Hematopoietic multipotent progenitor cell treated with erythropoietin and hydrocortisone succinate and interleukin-3 and kit ligand, for 8 days (in vitro differentiated cells): ENCODE data around the gene ARHGEF16.

Source experiments
- DNase-seq: peaks from one replicate; pipeline ENCODE4 v3.0.0-alpha.2; 2015

ARHGEF16 gene

DNA sequence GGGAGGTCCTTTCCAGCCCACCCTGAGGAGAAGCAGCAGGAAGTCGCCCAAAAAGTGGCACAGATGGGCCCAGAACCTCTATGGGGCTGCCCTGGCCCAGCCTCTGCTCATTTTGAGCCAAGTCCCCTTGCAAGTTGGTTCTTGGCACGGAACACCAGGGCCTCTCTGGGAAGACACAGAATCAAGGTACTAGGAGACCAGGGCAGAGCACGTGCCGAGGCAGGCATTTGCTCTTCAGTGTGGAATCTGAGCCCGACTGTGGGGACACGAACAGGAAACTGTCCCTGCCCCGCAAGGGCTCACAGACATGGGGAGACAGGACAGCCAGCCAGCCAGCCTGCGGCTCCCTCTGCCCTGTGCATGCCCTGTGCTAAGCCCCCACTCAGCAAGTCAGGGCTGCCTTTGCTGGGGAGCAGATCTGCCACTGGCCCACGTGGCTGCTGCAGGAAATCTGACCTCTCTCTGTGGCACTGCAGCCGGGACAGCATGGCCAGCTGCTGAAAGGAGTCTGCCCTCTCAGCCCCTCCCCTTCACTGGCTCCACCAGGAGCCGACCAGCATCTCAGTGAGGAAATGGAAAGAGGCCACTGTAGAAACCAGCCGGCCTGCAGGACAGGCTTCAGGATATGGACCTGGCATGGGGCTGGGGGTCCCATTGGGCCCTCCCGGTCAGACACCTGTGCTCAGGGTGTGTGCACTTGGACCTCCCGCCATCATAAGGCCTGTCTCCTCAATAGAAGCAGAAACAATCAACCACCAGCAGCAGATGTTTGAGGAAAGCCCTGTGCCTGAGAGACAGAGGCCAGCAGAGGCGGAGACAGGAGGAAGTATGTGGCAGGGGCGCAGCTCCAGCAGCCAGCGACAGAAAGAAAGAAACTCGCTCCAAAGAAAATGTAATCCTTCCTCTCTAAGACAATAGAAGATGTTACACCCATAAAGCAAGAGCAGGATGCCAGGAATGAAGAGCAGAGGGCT lies 3.7 kb downstream of the ARHGEF16 start:
- no peak for DNase-seq

DNA sequence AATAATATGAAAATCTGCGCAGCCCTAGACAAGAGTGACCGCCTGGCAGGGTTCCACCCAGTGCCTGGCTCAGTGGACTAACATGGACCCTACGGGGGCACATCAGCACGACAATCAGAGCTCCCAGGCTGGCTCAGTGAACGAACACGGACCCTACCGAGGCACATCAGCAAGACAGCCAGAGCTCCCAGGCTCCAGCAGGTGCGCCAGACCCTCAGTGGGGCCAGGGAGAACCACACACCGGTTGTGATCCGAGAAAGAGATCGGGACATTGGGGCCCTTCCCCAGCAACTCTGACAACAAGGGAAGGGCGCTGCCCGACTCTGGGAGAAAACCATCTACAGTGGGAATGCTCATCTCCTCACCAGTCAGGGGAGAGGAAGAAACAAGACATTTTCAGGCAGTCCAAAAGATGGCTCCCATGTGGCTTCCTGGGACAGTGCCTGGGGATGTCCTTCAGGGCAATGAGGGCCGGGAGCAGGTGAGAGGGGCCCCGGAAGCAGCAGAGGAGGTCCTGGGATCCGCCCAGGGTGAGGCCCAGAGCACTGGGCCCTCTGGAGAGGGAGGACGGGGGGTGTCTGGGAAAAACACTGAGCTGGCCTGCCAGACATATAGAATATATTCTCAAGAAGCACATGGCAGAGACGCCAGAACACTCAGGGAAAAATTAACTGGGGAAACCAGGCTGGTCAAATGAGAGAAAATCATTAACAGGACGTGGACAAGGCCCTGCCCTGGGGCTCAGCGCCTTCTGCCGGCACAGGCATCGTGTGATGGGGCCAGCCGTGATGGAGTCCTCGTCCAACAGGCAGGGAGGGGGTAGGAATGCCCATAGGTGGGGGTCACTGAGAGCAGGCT lies 4.8 kb downstream of the ARHGEF16 start:
- DNase-seq, result no peak

DNA sequence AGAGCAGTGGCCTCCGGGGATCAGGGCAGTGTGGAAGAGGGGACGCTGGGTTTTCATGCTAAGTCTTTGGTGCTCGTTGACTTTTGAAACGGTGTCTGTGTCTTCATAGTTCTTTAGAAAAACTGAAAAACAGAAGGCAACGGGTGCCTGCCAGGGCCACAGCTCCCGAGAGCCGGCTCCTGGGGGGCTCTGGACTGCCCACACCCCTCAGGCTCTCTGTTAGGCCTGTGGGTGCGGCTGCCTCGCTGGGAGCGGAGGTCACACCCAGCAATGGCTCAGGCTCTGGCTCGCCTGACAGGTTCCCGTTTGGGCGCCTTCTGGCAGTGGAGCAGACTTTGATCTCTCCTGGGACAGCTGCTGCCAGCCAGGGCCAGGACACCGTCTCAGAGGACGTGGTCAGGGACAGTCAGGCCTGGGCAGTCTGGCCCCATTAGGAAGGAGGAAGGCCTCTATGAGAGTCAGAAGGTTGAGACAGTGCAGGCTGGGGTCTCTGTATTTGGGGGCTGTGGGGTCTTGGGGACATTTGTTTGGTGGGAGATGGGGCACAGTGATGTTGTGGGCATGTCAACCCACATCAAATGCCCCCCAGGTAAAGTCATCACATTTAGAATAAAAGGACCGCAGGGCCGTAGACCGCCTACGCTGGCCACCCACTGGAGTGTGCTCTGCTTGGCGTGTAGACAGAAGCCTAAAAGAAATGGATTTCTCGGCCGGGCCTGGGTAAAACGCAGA lies 5.6 kb downstream of the ARHGEF16 start:
- no peak for DNase-seq

DNA sequence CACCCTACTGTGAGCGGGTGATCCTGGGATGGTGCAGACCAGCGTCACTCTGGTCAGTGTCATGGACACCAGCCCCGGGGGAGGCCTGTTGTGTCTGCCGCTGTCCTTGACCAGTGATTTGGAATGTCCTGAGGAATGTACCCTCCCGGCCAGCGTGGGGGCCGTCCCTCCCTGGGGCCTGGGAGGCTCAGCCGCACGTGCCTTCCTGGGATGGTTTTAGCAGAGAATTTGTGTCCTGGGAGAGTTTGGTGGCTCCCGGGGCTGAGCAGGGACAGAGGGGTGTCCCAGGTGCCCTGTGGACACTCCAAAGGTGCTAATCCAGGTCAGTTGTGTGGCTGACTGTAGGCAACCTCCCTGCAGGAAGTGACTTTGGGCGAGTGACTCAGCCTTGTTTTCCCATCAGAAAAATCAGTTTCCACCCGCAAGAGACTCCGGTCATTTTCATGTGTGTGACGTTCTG lies 6.2 kb downstream of the ARHGEF16 start:
- DNase-seq, result no peak

DNA sequence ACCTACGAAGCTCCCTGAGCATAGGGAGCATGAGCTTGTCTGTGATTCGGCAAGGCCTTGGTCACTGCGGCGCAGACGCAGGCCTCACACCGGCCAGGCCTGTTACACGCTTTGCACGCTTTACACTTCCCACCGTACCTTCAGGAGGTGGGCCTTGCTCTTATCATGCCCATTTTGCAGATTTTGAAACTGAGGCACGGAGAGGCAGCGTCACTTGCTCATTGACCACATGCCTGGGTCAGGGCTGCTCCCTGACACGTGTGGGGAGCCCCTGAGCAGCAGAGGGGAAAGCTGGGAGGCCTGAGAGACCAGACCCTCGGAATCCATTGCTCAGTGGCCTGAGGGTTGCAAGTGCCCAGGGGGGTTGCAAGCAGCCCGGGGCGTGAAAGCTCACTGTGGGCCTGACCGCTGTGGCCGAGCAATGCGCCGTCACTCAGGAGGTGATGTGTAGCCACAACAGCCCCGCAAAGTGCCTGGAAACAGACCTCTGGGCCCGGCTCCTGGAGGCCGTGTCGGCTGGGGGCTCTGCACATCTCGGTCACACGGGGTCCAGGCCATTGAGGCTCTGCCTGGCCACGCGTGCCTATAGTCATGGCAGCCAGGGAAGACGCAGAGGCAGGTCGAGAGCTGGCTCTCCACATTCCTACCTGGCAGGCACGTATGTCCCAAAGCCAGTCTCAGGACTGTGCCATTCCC lies 6.9 kb downstream of the ARHGEF16 start:
- no peak for DNase-seq

DNA sequence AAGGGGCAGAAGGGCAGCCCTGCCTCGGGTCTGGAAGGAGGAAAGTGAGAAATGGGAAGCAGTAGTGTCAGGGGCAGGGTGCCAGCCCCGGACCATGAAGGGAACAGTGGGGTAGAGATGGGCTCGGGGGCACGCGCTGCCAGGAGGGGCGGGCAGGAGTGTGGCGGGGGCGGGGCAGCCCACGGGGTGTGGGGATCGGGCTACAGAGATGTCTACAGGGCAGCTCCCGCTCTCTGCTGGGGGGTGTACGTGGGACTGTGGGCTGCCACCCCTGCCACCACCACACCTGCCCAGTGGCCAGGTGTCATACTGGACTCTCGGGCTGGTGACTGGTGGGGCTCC lies 7.4 kb downstream of the ARHGEF16 start:
- no peak for DNase-seq

DNA sequence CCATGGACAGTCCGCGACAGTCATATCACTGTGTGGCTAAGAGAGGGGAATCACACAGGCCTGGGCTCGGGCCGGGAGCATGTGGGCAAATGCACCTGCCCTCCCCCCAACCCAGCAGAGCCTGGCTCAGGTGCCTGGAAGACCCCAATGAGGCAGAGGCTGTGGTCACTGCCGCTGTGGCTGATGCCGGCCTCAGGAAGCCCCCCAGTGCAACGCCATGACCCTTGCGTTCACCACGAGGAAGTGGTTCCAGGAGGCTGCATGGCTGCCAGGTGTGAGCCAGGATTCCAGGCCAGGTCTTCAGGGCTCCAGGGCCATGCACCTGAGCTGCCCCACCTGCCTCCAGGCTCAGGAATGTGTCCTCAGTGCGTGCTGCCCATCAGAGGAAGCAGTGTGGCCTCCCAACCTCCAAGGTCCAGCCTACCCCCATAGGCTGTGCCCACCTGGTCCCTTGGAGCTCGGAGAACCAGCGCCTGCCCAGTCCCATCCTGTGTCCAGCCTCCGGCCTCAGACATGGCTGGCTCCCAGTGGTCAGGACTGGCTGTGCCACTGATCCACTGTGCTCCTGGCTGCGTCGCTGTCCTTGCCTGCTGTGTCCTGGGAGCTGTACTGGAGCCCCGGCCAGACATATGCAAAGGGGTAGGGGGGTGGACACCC lies 8.0 kb downstream of the ARHGEF16 start:
- no peak for DNase-seq

DNA sequence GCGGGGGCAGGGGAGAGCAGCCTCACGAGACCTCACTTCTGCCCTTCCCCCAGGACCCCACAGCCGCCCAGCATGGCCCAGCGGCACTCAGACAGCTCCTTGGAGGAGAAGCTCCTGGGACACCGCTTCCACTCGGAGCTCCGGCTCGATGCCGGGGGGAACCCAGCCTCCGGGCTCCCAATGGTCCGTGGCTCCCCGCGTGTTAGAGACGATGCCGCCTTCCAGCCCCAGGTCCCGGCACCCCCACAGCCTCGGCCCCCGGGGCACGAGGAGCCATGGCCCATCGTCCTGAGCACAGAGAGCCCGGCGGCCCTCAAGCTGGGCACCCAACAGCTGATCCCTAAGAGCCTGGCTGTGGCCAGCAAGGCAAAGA lies 8.5 kb downstream of the ARHGEF16 start:
- DNase-seq, result no peak

DNA sequence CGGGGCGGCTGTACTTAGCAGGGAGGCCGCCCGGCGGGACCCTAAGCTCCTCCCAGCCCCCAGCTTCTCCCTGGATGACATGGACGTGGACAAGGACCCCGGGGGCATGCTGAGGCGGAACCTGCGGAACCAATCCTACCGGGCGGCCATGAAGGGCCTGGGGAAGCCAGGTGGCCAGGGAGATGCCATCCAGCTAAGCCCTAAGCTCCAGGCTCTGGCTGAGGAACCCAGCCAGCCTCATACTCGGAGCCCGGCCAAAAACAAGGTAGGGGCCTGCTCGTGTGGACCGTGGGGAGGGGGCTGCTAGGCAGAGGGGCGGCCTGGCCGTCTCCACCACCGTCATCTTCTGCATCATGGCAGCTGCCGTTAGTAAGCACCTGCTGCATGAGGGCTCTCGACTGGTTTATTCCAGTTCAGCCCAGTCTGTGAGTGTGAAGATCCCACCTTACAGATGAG lies 9.0 kb downstream of the ARHGEF16 start:
- DNase-seq, result no peak

DNA sequence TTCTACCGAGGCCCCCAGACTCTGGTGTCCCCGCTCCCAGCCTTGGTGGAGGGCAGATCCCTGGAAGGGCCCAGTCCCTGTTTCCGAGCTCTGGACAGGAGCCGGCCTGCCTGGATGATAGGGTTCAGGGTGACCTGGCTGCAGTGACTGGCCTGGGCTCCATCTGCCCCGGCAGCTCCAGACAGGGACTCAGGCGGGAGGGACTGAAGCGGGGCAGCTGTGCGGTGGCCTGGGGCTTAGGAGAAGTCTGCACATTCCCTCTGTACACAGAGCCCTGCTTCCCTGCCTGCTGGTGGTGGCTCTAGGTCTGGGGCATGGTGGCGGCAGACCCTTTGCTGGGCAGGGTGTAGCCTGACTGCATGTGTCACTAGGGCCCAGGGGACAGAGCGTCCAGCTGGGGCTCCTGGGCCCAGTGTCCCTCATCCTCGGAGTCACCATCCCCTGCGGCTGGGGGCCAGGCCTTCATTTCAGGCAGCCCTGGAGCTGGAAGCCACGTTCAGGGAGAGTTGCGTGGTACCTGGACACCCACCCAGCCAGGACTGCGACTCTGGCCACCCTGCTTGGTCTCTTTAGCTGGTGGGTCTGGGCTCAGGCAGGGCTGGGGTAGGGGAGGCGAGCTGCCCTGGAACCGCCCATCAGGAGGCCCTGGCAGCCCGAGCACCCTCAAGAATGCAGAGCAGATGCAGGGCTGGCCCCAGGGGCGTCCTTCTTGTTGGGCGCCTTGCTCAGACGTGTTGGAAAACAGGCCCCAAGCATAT lies 9.6 kb downstream of the ARHGEF16 start:
- no peak for DNase-seq

DNA sequence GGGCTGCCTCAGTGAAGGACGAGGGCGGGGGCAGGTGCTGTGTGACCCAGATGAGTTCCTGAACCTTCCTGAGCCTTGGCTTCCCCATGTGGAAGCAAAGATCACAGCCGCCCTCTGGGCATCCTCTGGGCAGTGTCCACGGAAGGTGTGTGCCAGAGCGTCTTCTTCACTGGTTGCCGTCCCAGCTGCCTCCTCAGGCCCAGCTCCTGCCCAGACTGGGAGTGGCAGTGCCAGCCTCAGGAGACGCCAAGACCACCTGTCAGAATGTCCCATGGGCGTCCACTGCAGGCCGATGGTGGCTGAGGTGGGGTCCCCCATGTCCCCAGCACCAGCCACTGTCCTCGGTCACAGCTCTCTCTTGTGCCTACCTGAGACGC lies 10.2 kb downstream of the ARHGEF16 start:
- DNase-seq, result no peak

DNA sequence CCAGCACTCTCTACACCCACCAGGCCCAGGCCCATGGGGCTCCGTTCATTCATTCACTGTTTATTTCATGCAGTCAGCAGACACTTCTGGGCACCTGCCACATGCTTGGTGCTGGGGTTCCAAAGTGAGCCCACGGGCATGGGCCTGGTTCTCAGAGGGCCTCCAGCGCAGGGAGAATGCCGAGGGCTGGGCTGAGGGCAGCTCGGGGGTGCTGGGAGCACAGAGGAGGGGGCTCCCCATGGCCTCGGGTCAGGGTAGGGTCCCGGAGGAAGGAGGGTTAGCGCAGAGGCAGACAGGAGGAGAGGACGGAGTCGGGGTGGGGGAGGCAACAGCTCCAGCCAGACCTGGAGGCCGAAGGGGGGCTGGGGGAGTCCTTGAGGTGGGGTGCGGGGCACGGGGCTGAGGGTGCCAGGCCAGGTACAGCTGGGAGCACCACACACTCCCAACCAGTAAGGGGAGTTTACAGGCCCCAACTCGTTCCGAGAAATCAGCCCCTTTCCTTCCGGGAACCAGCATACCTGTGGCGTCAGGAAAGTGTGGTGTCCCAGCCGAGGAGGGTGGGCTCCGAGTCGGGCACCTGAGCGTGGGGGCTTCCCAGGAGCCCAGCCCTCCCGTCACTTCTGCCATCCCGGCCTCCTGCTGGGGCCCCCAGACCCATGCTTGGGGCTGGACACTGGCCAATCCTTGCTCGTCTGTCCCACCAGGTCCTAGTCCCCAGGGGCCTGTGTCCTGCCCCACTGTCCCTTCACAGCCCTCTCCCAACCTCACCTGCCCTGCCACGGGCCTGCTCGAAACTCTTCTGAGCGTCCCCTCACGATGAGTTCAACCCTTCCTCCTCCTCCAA lies 10.8 kb downstream of the ARHGEF16 start:
- DNase-seq, result no peak

DNA sequence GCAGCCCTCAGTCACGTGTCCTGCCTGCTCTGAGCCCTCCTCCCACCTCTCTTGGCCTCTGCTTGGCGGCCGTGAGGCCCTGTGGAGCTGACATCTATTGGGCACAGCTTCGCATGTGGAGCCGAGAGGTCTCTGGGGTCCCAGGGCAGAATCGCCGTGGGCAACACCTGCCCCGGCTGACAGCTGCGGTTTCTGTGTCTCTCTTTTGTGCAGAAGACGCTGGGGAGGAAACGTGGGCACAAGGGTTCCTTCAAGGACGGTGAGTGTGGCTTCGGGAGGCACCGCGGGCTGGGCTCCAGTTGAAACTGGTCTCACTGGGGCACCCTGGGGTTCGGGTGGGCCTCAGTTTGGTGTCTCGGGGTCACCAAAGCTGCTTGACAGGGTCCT lies 11.5 kb downstream of the ARHGEF16 start:
- DNase-seq, result no peak

DNA sequence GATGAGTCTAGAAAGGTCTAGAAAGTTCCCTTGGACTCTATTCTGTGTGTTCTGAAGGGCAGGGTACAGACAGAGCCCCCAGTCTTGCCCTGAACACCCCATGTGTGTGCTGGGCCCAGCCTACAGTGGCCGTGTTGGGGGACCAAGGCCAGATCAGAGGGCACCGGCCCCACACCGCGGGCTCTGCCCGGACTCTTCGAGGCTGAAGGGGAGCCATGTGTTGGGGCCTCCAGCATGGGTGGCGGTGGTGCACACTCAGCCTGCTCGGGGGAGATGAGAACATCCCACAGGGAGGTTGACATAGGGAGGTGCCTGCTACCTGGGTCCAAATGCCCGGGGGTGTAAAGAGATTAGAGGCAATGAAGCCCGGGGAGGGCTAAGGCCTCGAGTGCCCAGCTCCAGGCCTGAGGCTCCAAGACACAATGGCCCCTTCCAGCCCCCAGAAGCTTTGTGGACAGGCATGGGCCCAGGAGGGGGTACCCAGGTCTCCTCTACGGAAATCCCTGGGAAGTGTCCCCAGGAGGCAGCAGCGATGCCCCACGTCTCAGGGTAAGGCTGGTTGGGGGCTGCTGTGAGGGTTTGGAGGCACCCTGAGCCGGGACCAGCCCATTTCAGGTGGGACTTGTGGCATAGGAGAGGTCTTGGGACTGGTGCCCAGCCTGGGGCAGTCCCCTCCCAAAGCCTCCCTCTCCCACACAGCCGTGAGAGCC lies 12.1 kb downstream of the ARHGEF16 start:
- no peak for DNase-seq

DNA sequence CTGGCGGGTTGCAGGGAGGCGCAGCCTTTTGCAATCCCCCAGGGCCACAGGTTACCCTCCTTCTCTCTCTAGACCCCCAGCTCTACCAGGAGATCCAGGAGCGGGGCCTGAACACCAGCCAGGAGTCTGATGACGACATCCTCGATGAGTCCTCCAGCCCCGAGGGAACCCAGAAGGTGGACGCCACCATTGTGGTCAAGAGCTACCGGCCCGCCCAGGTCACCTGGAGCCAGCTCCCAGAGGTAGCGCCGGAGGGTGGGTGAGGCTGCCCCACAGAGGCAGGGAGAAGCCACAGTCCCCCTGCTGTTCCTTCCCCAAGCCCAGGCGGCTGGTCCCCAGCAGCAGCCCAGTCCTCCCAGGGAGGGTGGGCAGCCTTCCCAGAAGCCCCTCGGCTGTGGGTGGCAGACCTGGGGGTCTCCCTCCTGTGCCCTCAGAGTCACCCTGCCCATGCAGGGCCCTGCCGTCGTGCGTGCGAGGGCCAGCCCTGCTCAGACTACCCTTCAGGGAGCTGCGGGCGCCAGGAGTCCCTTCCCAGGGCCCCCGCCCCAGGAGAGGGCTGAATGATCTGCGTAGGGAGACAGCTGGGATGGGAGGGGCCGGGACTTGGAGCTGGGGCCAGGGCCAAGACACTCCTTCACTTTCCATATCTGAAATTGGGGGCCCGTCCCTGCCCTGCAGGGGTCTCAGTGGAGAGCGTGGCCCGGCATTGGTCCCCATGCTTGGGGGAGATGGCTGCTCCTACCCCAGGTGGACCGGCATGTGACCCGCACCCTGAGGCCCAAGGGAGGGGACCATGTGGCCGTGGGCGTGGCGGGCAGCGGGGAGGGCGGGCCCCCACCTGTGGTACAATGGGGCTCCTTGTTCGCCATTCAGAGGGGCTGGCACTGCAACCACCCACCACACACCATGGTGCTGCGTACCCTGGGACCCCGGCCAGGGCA lies 12.9 kb downstream of the ARHGEF16 start:
- no peak for DNase-seq

DNA sequence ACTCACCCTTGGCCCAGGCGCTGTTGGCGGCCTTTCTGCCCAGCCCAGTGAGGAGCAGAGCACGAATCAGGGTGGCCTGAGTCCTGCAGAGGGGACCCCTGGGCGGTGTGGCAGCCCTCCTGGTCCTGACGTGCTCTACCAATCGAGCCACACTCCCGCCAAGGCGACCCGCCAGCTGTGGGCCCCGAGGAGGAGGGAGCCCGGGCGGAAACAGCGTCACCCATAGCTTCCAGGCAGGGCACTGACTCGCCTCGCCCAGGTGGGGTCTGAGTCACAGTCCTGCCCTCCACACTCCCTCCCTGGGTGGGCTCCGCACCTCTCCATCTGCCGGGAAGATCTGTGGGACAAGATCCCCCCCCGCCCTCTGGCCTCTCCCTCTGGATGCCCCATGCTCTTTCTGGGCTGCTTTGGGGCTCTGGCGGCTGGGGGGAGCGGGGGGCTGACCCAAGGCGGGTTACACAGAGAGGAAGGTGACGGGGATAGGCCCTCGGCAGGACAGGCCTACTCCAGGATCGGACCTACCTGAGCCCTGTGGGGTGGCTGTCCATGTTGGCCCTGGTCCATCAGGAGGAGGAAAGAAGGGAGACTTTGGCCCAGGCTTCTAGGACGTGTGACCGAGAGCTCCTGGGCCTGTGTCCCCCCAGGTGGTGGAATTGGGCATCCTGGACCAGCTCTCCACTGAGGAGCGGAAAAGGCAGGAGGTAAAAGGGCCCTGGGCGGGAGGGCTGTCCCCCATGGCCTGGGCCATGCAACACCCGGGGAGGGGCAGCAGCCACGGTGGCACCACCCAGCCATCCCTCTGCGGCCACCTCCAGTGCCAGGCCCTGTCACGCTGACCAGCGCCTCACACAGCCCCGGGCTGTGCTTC lies 14.0 kb downstream of the ARHGEF16 start:
- no peak for DNase-seq

DNA sequence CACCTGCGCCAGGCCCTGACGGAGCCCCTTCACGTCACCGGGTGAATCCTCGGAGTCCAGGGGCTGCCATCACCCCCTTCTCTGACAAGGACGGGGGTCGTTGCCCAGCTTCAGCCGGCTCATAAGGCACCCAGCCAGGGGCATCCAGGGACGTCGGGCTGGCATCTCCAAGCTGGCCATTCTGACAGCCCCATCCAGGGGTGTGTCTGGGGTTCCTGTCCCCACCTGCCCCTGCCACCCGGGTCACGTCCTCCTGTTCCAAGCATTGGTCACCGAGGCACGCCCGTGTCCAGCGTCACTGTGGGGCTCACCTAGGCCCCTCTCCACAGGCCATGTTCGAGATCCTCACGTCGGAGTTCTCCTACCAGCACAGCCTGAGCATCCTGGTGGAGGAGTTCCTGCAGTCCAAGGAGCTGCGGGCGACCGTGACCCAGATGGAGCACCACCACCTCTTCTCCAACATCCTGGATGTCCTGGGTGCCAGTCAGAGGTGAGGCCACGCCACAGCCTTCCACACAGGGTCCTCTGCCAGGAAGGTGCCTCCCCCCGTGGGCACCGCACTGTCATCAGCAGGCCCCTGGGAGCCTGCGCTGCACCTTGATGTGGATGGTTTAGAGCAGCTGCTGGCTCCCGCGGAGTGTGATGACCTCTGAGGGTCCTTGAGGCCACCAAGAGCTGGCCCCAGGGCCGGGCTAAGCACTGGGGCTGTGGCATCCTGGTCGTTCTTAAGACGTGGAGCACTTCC lies 14.8 kb downstream of the ARHGEF16 start:
- DNase-seq, result no peak
